Measurements from ENCODE around the gene KIF19. TPM values are rescaled to one million over a fixed set of nuclear protein-coding genes. Genes with fewer than 3 reads are reported as not detected.

Gene KIF19
- total and polyA plus RNA-seq, 2 donors = 0.32 to 1.4 TPM

DNA sequence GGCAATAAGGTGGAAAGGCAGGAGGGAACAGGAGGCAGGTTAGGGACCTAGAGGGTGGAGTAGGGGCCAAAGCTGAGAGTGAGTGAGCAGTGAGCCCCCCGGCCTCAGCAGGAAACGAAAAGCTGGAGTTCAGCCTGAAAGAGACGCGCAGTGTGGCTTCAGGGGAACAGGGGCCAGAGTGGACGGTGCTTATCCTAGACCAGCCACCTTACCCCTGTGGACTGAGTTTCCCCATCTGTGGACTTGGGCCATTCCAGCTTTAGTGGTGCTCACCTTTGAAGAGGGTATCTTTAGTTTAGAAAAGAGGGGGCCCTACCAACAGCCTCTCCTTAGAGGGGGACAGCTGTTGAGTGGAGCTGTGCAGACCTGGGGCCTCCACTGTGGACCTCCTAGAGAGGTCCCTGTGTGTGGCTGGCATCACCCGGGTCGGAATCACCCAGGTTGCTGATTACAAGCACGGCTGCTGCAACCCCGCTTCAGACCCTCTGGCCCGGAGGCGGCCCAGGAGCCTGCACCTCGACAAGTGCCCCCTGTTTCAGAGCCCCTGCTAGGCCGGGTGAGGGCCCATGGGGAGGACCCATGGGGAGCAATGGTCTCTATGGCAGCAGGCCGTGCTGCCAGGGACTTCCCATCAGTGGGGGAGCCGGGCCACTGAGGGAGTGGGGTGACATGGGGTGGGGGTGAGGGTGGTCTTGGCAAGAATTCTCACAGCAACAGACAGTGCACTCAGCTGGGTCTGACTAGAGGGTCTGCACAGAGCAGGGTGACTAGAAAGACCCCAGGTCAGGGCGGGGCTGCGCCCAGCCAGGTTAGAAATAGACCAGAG is 43.9 kb downstream of the KIF19 start:
- H3K36me3 ChIP-seq (ENCODE audit: insufficient read depth) = no peaks in the 10 kb centered on the region
- WGBS = 90% methylated on average over 17 of the region's 17 CpGs
- H3K4me3 ChIP-seq (ENCODE audit: low read depth, low read length) = no peak overlapping the region
- H3K27ac ChIP-seq (ENCODE audit: low read depth) = no peak overlapping the region
- no peak for DNase-seq (ENCODE audit: extremely low spot score)
- no peaks in the 10 kb centered on the region for H3K4me1 ChIP-seq (ENCODE audit: insufficient read depth)

DNA sequence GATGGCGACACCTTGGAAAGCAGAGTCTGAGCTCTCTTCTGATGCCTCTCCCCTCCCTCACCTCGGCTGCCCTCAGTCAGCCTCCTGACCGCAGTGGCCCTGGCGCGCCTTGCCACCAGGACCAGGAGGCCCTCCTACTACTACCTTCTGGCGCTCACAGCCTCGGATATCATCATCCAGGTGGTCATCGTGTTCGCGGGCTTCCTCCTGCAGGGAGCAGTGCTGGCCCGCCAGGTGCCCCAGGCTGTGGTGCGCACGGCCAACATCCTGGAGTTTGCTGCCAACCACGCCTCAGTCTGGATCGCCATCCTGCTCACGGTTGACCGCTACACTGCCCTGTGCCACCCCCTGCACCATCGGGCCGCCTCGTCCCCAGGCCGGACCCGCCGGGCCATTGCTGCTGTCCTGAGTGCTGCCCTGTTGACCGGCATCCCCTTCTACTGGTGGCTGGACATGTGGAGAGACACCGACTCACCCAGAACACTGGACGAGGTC is 45.7 kb downstream of the KIF19 start:
- Histone ChIP-seq H3K4me3 (ENCODE audit: low read depth, low read length) (no peak overlapping the region), H3K27ac (ENCODE audit: low read depth) (no peak overlapping the region), H3K36me3 (ENCODE audit: insufficient read depth) (no peaks in the 10 kb centered on the region), H3K4me1 (ENCODE audit: insufficient read depth) (no peaks in the 10 kb centered on the region)
- no peak for DNase-seq (ENCODE audit: extremely low spot score)
- 94% methylated on average over 26 of the region's 26 CpGs for WGBS

DNA sequence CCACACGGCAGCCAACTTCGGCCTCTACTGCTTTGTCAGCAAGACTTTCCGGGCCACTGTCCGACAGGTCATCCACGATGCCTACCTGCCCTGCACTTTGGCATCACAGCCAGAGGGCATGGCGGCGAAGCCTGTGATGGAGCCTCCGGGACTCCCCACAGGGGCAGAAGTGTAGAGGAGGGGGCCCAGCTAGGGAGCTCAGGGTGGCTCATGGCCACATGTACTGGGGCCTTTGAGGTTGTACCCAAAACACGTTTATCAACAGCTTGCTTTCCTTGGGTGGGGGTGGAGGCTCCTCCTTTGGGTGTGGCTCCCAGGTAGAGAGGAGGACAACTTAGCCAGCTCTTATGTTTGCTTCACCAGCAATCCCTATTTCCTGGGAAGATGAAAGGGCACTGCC is 46.4 kb downstream of the KIF19 start:
- no peak for DNase-seq (ENCODE audit: extremely low spot score)
- no peak overlapping the region for H3K27ac ChIP-seq (ENCODE audit: low read depth)
- no peak overlapping the region for H3K4me3 ChIP-seq (ENCODE audit: low read depth, low read length)
- no peaks in the 10 kb centered on the region for H3K4me1 ChIP-seq (ENCODE audit: insufficient read depth)
- WGBS = 93% methylated on average over 9 of the region's 9 CpGs
- no peaks in the 10 kb centered on the region for H3K36me3 ChIP-seq (ENCODE audit: insufficient read depth)

DNA sequence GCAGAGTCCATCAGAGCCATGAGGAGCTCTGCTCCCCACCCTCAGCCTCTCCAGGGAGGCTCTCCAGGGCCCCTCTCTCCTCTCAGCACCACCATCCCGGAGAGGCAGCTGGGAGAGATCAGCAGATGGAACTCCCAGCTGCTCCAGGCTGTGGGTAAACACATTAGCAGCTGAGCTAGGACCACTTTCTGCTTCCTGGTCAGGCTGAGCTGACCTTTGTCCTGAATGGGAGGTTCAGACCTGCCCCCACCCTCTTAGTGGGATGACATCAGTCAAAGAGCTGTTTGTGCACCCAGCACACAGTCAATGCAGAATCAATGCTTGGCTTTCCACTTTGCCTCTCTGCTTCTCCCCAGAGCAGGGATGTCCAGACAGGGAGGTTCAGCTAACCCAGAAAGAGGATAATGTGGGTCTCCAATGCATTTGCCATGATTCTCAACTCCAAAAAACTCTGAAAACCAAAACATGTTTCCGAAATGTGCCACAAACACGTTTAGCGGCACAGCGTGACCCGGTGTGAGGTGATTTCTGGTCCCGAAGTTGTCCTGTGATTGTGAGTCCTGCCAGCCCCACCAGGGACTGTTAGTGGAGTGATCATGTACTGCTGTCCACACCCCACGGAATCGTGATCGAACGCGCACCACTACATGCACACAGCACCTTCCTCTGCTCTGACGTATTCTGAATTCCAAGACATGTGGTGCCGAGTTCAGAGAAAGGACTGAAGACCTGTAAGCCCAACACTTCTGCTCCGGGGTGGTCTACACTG is 48.0 kb downstream of the KIF19 start:
- 84% methylated on average over 15 of the region's 15 CpGs for WGBS
- H3K4me1 ChIP-seq (ENCODE audit: insufficient read depth) = no peaks in the 10 kb centered on the region
- H3K36me3 ChIP-seq (ENCODE audit: insufficient read depth) = no peaks in the 10 kb centered on the region
- no peak overlapping the region for H3K4me3 ChIP-seq (ENCODE audit: low read depth, low read length)
- H3K27ac ChIP-seq (ENCODE audit: low read depth) = no peak overlapping the region
- no peak for DNase-seq (ENCODE audit: extremely low spot score)

DNA sequence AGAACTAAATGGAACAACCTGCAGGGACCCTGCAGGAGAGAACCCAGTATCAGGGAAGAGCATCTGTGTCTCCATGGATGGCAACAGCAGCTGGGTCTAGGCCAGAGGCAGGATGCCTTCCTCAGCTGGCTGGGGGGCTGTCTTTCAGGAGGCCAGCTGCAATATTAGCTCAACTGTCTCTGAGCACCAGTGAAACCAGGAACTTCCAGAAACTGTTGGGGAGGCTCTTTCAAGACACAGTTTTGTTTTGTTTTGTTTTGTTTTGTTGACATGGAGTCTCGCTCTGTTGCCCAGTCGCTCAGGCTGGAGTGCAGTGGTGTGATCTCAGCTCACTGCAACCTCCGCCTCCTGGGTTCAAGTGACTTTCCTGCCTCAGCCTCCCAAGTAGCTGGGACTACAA is 48.8 kb downstream of the KIF19 start:
- no peak for DNase-seq (ENCODE audit: extremely low spot score)
- H3K4me3 ChIP-seq (ENCODE audit: low read depth, low read length) = no peak overlapping the region
- no peaks in the 10 kb centered on the region for H3K4me1 ChIP-seq (ENCODE audit: insufficient read depth)
- no peak overlapping the region for H3K27ac ChIP-seq (ENCODE audit: low read depth)
- WGBS = 84% methylated on average over 3 of the region's 3 CpGs
- no peaks in the 10 kb centered on the region for H3K36me3 ChIP-seq (ENCODE audit: insufficient read depth)

DNA sequence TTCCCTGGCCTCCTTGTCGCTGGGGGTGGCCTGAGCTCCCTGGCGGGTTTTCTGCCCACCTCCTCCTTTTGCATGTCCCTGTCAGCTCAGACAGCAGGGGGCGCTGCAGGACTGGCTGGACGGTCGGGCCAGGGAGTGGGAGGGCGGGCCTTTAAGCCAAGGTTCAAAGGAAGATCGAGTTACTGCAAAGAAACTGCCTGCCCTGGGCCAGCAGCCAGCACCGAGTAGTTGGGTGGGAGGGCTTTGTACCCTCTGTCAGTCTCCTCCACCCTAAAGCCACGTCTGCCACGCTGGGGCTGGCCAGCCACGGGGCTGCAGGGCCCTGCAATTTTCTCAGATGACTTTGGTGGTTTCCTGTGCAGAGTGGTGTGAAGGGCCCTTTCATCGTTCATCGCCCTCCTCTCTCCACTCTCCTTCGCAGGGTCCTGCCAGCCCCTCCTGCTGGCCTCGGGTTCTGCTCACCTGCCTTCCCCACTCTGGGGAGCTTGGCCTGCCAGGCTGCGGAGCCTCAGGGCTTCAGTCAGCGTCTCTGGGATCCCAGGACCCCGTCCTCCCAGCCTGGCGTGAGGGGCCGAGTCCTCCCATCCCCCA is 53.6 kb downstream of the KIF19 start:
- H3K27ac ChIP-seq (ENCODE audit: low read depth) = no peak overlapping the region
- no peaks in the 10 kb centered on the region for H3K4me1 ChIP-seq (ENCODE audit: insufficient read depth)
- no peaks in the 10 kb centered on the region for H3K36me3 ChIP-seq (ENCODE audit: insufficient read depth)
- H3K4me3 ChIP-seq (ENCODE audit: low read depth, low read length) = no peak overlapping the region
- WGBS = 11% methylated on average over 20 of the region's 20 CpGs
- peak; percentile 70 for DNase-seq (ENCODE audit: extremely low spot score)

DNA sequence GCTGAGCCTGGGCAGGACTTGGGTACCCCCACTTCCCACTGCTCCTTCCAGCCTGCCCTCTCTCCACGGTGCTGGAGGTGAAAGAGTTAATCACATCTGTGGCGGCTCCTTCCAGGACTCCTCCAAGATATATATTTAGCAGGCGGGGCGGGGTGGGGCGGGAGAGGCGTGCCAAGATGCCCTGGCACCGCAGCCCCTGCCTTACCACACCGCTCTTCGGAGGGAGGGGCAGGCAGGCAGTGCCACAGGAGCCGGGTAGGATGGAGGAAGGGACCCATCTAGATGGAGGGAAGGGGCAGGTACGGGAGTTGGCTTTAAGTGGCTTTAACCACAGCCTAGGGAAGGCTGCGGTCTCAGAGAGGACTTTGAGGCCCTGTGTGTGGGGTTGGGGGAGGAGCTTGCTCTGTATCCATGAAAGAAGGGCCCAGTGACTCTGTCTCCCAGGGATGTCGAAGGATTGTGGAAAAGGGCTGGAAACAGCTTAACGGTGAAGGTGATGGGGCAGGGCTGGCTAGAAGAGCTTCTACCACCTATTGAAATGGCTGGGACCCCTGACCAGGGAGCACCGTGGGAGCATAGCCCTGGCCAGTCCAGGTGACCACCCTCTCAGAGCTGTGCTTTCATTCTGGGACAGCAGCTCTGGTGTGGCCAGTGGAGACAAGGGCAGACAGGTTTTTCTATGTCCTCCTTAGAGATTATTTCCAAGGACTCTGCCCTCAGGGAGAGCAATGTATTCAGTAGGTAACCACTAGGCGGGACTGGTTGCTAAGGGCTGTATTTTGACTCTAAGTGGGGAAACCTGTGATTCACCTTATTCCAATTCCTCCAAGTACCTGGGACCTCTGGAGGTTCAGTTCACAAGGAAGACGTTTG is 54.3 kb downstream of the KIF19 start:
- H3K4me3 ChIP-seq (ENCODE audit: low read depth, low read length) = no peak overlapping the region
- WGBS = 31% methylated on average over 17 of the region's 17 CpGs
- peak; percentile 35 for DNase-seq (ENCODE audit: extremely low spot score)

DNA sequence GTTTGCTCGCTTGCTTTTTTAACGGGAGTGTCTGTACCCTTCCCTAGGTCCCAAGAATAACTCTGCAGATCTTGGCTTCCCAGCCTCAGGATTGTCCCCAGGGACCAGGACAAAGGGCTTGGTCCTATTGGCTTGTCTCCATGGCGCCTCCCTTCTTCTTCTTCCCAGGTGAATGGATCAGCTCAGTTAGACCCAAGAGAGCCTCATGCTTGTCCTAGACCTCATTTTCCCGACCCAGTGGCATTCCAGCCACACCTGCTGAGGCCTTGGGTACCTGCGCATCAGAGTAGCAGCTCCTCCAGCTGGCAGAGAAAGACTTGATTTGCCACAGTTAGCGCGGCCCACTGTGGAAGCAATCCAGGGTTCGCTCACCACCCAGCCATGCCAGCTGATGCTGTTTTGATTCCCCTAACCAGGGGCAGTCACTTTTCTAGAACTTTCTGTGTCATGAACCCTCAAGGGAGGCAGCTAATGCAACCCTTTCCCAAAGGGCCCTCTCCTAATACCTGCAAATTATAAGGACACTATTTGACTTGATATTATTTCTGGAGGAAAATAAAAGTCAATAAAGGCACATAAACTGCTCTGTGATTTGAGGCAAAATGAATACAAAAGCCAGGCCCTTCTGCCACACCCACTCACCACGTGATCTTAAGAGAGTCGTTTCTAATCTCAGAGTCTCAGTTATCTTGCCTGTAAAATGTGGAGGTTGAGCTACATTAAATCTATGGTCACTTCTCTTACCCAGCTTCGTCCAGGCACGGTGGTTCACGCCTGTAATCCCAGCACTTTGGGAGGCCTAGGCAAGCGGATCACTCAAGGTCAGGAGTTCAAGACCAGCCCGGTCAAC is 55.2 kb downstream of the KIF19 start:
- no peaks in the 10 kb centered on the region for H3K36me3 ChIP-seq (ENCODE audit: insufficient read depth)
- no peak overlapping the region for H3K4me3 ChIP-seq (ENCODE audit: low read depth, low read length)
- H3K4me1 ChIP-seq (ENCODE audit: insufficient read depth) = no peaks in the 10 kb centered on the region
- H3K27ac ChIP-seq (ENCODE audit: low read depth) = no peak overlapping the region
- DNase-seq (ENCODE audit: extremely low spot score) = no peak
- 78% methylated on average over 15 of the region's 15 CpGs for WGBS

More for the DNA sequence above, 54.3 kb downstream of the KIF19 start:
- H3K27ac ChIP-seq (ENCODE audit: low read depth) = peak overlapping the region; percentile 14
- H3K36me3 ChIP-seq (ENCODE audit: insufficient read depth) = no peaks in the 10 kb centered on the region
- H3K4me1 ChIP-seq (ENCODE audit: insufficient read depth) = no peaks in the 10 kb centered on the region

DNA sequence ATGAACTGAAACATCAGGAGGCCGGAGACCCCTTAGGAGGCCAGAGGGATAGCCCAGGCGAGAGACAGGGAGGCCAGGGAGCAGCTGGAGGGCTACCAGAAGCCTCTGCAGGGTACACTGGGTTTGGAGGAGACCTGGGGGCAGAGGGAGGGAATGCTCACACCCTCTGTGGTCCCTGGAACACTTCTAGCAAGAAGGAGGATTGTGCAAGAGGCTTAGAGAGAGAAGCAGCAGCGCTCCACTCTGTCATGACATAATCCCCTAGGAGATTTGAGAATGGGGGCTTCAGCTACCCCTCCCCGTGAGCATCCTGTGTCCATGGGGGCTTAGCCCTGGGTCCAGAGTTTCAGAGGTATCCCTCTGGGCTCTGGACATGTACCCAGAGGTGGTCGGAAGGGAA is 57.1 kb downstream of the KIF19 start:
- Histone ChIP-seq H3K4me3 (ENCODE audit: low read depth, low read length) (no peak overlapping the region), H3K27ac (ENCODE audit: low read depth) (no peak overlapping the region), H3K36me3 (ENCODE audit: insufficient read depth) (no peaks in the 10 kb centered on the region), H3K4me1 (ENCODE audit: insufficient read depth) (no peaks in the 10 kb centered on the region)
- WGBS = 82% methylated on average over 5 of the region's 5 CpGs
- DNase-seq (ENCODE audit: extremely low spot score) = no peak

DNA sequence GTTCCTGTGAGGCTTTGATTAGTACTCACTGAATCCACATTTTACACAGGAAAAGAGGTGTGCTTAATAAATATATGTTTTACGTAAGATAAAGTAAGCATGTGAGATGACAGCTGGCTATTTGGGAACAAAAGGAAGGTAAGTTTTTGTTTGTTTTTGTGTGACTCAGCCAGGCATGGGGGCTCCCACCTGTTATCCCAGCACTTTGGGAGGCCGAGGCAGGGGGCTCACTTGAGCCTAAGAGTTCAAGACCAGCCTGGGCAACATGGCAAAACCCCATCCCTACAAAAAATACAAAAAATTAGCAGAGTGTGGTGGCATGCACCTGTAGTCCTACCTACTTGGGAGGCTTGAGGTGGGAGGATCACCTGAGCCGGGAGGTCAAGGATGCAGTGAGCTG is 59.2 kb downstream of the KIF19 start:
- Histone ChIP-seq H3K4me3 (ENCODE audit: low read depth, low read length) (no peak overlapping the region), H3K36me3 (ENCODE audit: insufficient read depth) (no peaks in the 10 kb centered on the region), H3K4me1 (ENCODE audit: insufficient read depth) (no peaks in the 10 kb centered on the region), H3K27ac (ENCODE audit: low read depth) (no peak overlapping the region)
- WGBS = 95% methylated on average over 3 of the region's 3 CpGs
- no peak for DNase-seq (ENCODE audit: extremely low spot score)

DNA sequence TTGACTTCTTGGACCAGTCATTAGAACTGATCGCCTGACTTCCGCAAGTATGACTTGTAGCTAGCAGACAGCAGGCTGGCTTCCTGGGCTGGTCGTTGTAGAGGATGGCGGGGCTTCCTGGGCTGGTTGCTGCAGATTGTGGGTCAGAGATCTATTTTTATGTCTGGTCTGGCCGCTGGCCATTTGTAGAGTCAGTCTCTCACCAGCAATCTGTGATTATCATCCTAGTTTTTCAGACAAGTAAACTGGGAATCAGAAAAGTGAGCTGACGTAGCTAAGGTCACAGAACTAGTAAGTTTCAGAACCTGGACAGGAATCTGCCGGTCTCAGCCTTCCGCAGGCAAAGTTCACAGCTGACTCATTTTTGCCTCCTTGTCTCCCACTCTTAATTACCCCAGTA is 60.4 kb downstream of the KIF19 start:
- H3K4me3 ChIP-seq (ENCODE audit: low read depth, low read length) = no peak overlapping the region
- WGBS = 37% methylated on average over 8 of the region's 8 CpGs
- H3K27ac ChIP-seq (ENCODE audit: low read depth) = no peak overlapping the region
- no peak for DNase-seq (ENCODE audit: extremely low spot score)
- H3K36me3 ChIP-seq (ENCODE audit: insufficient read depth) = no peaks in the 10 kb centered on the region
- no peaks in the 10 kb centered on the region for H3K4me1 ChIP-seq (ENCODE audit: insufficient read depth)

DNA sequence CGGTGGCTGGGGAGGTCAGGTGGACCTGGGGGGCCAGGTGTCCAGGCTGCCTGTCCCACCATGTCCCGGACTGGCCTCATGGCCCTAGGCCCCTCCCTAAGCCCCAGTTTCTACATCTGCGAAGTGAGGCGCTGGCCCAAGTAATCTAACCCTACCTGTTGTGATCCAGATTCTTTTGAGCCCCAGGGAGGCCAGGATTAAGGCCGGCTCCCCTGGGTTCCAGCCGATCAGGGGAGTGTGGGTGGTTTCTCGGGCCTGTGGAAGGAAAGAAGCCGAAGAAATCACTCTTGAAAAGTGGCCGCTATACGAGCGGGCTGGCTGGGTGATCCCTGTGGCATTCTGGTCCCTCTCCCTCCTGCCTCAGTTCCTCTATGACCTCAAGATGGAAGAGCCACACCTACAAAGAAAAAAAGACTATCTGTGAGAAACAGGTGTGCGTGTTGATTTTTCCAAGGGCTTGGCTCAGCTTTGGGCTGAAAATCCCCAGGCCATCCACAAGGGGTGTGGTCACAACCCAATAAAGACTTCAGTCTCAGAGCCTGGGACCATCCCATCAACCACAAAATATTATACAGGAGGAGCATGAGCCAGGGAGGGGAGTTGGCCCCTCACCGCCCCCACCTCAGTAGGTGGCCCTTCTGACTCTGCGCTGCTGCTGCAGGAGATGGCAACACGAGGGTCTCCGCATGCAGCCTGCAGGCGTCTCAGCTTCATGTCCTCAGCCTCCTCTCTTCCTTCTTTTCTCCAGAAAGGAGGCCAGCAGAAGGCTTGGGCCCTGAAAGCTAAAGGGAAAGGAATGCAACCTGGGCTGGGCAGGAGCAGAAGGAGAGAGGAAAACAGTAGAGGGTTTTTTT is 61.6 kb downstream of the KIF19 start:
- Histone ChIP-seq H3K4me1 (ENCODE audit: insufficient read depth) (no peaks in the 10 kb centered on the region), H3K36me3 (ENCODE audit: insufficient read depth) (no peaks in the 10 kb centered on the region), H3K4me3 (ENCODE audit: low read depth, low read length) (no peak overlapping the region), H3K27ac (ENCODE audit: low read depth) (no peak overlapping the region)
- 82% methylated on average over 17 of the region's 17 CpGs for WGBS
- no peak for DNase-seq (ENCODE audit: extremely low spot score)
